ENCODE measurements around the gene TBC1D10B.
A peak's percentile ranks its signal among the peaks of the same experiment; 100 is the strongest.

The TBC1D10B gene, protein sequence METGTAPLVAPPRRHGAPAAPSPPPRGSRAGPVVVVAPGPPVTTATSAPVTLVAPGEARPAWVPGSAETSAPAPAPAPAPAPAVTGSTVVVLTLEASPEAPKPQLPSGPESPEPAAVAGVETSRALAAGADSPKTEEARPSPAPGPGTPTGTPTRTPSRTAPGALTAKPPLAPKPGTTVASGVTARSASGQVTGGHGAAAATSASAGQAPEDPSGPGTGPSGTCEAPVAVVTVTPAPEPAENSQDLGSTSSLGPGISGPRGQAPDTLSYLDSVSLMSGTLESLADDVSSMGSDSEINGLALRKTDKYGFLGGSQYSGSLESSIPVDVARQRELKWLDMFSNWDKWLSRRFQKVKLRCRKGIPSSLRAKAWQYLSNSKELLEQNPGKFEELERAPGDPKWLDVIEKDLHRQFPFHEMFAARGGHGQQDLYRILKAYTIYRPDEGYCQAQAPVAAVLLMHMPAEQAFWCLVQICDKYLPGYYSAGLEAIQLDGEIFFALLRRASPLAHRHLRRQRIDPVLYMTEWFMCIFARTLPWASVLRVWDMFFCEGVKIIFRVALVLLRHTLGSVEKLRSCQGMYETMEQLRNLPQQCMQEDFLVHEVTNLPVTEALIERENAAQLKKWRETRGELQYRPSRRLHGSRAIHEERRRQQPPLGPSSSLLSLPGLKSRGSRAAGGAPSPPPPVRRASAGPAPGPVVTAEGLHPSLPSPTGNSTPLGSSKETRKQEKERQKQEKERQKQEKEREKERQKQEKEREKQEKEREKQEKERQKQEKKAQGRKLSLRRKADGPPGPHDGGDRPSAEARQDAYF

DNA sequence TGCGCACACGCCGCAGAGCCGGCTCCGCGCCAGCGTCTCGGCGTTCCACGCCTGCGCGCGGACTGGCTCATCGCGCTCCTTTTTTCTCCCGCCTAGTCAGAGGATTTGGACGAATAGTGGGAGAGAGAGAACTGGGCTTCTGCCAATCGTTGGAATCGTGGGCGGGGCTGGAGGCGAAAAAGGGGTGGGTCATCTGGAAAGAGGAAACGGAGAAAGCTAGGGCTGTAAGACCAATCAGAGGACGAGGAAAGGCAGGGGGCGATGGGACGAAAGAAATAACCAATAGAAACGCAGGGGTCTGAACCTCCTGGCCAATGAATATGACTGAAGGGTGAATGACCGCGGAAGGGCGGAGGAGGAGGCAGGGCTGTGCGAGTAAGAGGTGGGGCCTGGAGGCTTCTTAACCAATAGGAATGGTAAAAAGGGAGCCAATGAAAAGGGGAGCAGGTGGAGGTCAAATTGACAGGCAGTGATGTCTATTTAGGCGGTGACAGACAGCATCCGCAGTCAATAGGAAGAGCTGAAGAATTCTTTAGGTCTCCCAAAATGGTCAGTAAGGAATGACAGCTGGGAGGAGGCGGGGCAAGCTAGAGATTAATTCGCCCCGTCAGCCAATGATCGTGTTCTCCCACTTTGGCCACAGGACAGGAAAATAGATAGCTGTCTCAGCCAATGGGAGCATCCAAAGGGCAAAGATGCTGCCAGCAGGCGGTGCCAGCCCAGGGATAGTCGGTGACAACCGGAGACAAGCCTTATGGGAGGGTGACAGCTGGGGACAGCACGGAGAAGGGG, at the start of gene TBC1D10B:
TSS of gene TBC1D10B (minus strand) at position 39 of the 792 bp plus-strand sequence. CDS start 311 bp downstream, outside the sequence.
- DNase-seq = peak; percentile 100

DNA sequence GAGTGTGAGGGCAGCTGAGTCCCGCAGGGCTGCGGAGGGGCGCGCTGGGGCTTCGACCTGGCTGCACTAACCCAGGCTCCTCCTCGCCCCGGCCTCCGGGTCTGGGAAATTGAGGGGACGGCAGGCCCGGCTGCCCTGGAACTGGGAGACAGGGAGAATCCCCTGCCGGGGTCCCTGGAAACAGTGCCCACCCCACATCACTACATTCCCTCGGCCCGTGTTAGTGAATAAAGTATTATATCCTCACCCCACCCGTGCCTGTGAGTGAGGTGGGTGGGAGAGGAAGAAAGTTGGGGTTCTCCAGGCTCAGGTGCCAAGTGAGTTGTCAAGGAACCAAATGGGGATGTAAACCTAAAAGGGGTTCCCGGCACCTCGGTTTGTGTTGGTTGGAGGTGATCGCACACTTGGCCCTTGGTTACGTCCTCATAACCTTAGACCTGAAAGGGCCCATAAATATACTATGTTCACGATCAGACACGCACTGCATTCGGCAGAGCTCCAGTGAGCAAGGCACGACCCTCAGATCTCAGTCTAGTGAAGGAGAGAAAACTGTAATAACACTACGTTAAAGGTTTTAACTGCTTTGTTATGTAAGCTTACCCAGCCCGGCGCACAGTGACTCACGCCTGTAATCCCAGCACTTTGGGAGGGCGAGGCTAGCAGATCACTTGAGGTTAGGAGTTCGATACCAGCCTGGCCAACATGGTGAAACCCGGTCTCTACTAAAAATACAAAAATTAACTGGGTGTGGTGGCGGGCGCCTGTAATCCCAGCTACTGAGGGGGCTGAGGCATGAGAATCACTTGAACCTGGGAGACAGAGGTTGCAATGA, 48.3 kb upstream of the TBC1D10B start:
- no peak for DNase-seq

DNA sequence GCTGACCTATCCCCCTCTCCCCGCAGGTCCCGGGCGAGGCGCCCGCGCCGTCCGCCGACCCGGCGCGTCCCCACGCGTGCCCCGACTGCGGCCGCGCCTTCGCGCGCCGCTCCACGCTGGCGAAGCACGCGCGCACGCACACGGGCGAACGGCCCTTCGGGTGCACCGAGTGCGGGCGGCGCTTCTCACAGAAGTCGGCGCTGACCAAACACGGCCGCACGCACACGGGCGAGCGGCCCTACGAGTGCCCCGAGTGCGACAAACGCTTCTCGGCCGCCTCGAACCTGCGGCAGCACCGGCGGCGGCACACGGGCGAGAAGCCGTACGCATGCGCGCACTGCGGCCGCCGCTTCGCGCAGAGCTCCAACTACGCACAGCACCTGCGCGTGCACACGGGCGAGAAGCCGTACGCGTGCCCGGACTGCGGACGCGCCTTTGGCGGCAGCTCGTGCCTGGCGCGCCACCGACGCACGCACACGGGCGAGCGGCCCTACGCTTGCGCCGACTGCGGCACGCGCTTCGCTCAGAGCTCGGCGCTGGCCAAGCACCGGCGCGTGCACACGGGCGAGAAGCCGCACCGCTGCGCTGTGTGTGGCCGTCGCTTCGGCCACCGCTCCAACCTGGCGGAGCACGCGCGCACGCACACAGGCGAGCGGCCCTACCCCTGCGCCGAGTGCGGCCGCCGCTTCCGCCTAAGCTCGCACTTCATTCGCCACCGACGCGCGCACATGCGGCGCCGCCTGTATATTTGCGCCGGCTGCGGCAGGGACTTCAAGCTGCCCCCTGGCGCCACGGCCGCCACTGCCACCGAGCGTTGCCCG, 47.4 kb upstream of the TBC1D10B start:
- DNase-seq = peak; percentile 85

DNA sequence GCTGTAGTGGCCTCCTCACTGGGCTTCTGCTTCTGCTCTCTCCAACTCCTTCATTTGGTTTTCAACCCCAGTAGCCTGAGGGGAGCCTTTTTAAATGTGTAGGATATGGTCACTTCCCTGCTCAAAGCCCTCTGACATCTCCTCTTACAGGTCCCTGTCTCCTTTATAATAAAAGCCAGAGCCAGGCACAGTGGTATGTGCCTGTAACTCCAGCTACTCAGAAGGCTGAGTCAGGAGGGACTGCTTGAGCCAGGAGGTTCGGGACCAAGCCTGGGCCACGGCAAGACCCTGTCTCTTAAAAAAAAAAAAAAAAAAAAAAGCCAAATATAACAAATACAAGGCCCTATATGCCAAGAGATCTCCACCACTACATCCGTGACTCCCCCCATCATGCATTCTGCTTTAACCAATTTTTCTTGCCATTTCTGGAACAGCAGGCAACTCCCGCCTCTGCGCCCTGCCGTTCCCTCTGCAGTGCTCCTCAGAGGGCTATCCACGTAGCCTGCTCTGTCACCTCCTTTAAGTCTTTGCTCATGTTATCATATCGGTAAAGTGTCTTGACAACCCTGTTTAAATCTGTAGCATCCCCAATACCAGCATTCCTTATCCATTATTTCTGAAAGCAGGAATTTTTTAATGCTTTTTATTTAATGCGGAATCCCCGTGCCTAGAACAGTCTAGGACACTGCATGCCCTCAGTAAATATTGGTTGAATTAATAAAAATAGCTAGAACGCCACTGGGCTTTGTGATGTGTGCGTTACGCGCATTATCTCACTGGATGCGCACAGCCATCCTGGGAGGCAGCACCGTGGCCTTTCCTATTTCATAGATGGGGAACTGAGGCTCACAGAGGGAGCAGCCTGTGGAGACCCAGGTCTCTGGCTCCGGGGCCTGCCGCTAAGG, 46.6 kb upstream of the TBC1D10B start:
- no peak for DNase-seq

DNA sequence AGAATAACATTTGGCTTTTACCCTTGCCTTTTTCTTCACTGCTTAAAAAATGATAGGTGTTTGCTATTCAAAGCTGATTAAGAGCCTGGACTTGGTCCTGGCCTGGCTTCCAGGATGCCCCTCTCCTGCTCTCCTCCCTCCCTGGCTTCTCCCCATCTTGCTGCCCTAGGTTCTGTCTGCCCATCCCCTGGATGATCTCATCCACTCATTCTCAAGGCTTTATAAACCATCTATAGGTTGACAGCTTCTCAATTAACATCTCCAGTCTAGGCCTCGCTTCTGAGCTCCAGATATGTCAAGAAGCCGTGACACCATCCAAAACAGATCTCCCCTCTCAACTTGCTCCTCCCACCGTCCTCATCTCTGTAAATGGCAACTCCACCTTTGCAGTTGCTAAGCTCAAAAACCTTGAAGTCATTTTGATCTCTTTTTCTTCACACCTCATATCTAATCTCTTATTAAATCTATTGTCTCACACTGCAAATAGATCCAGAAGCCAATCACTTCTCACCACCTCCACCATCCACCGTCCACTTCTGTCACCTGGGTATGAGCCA, 45.8 kb upstream of the TBC1D10B start:
- DNase-seq = no peak

DNA sequence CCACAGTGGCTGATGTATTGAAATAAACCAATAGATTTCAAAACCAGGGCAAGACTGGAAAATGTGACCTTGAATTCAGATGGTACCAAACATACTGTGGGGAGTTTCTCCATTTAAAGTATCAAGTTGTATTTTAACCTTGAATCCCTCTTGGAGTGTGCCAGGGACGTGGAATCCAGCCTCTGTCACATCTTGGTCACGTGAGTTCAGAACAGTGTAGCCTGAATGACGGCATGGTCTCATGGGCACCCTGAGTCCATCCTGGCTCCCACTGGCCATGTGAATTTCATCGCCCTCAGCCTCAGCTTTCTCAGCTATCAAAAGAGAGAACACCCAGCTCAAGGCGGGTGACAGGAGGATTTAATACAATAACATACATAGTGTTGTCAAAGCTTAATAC, 43.9 kb upstream of the TBC1D10B start:
- DNase-seq = no peak

DNA sequence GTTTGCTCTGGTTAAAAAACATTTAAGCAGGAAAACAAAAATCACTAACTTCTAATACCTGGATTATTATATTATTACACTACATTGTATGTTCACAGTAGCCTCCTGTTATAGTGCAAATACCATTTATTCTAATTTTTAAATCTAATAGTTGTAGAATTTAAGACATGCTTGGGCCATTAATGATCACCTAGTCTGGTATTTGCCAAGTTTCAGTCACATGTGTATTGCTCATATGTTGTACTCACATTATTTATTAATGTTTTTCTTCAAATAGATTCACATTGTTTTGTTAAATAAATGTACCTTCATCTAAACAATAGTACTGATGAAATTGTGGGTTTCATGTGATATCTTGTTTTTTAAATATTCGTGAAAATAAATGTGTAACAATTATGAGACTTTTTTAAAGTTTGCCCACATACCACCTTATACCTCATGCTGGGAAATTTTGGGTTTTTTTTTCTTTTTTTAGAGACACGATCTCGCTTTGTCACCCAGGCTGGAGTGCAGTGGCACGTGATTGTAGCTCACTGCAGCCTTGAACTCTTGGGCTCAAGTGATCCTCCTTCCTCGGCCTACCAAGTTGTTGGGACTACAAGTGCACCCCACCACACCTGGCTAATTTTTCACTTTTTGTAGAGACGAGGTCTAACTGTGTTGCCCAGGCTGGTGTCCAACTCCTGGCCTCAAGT, 43.0 kb upstream of the TBC1D10B start:
- no peak for DNase-seq

DNA sequence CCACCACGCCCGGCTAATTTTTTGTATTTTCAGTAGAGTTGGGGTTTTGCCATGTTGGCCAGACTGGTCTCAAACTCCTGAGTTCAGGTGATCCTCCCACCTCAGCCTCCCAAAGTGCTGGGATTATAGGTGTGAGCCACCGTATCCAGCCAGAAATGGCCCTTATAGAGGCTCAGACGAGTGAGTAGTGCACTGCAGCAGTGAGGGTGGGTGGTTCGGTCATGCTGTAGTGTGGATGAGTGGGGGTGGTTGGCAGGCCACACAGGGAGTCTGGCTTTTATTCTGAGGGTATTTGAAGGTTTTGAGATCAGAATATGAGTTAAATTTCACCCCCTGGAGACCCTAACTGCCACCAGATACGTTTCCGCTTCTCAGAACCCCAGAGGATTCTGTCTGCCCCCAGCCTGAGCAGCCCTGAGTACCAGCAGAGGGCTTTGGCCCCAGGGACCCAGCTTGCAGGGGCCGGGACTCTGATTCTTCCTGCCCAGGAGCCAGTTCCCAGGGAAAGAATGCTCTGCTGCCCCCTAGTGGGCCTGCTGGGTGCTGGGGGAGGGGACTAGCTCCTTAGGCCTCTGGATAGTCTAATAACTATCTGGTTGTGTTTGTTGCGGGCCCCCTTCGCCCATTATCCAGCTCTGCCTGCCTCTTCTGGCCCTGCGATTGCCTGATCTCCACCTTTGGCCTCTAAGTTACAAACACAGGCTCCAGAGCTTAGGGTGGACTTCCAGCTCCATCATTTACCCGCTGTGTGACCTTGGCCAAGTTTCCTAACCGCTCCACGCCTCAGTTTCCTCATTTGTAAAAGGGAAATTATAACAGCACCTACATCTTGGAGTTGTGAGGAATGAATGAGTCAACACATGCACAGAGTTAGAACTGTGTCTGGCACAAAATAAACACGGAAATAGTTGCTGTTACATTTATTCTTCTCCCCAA, 39.1 kb upstream of the TBC1D10B start:
- DNase-seq = peak; percentile 85

DNA sequence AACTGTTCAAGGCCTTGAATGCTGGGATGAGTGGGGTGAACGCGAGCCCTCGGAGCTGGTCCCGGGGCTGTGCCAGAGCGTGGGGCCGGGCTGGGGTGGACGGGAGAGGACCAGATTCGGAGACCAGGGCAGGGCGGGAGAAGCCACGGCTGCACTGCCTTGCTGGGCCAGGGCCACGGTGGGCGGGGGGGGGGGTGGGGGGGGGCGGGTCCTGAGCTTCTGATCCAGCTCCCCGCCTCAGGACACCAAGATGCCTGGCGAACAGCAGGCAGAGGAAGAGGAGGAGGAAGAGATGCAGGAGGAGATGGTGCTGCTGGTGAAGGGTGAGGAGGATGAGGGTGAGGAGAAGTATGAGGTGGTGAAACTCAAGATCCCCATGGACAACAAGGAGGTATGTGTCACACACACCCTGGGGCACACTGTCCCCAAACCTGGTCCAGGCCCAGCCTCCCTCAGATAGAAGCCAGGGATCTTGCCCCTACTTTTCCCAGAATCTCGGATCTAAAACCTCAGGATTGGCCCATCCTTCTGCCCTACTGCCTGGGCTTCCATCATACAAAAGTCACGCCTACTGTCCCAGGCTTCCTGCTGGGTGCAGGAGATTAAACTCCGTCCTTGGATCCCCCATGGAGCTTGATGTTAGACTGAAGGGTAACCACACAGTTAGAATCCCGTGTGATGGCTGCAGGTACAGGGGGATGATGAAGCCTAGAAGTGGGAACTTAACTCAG, 37.7 kb upstream of the TBC1D10B start:
- DNase-seq = no peak

DNA sequence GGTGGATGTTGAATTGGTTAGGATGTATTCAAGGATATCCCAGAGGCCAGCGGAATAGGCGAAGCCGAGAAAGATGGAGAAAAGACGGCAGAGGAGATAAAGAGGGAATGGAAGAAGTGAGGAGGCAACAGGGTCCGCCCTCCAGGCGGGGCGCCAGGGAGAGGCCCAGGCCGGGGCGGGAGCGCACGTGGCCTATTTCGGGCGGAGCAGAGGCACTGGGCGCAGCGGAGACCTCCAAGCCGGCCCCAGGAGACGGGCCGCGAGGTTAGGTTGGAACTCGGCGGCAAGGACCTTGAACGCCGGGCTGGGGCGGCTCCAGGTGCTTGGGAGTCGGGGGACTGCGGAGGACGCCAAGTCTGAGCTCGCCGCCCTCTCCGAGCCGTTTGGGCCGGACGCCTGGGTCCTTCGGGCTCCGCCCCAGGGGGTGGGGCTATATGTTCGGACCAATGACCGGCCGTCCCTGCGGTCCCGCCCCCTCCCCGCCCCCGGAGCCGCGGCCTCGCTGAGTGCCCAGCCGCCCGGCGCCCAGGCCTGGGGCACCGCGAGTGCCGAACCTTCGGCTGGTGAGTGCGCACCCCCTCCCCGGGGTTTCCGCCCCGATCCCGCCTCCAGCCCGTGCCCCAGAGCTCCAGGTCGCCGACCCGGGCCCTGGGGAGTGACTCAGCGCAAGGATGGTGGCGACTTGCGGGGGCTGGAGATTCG, 37.0 kb upstream of the TBC1D10B start, which contains the start of gene ZNF771:
TSS of gene ZNF771 (plus strand) at position 505 of the 702 bp plus-strand sequence. CDS start 448 bp downstream, outside the sequence.
- DNase-seq = peak; percentile 81

DNA sequence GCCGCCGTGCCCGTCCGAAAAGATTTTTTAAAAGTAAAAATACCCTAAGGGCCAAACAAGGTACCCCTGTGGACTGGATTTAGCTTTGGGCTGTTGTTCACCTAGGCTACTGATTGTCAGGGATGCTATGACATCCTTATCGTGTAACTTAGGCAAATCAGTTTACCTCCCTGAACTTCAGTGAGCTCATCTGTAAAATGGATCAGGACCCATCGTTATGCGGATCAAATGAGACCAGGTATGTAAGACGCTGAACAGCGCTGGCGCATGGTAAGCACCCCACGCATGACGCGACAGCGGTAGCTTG, 36.5 kb upstream of the TBC1D10B start:
- no peak for DNase-seq

DNA sequence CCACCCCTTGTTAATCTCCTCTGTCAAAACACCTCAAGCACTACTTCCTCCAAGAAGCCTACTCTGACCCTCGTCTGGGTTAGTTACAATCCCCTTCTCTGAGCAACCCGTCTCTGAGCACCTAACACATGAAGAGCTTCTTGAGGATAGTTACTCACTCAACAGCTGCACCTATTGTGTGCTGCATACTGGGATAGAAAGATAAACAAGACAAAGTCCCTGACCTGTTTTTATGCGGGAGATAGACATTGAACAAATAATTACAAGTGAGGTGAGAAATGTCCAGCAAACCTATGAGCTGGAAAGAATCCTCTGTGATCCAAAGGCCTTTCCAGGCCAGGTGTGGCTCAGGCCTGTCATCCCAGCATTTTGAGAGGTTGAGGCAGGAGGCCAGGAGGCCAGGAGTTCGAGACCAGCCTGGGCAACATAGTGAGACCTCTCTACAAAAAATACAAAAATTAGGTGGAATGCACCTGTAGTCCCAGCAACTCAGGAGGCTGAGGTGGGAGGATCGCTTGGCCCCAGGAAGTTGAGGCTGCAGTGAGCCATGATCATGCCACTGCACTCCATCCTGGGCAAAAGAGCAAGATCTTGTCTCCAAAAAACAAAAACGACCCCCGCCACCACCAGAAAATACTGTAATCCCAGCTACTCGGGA, 31.6 kb upstream of the TBC1D10B start:
- DNase-seq = no peak

DNA sequence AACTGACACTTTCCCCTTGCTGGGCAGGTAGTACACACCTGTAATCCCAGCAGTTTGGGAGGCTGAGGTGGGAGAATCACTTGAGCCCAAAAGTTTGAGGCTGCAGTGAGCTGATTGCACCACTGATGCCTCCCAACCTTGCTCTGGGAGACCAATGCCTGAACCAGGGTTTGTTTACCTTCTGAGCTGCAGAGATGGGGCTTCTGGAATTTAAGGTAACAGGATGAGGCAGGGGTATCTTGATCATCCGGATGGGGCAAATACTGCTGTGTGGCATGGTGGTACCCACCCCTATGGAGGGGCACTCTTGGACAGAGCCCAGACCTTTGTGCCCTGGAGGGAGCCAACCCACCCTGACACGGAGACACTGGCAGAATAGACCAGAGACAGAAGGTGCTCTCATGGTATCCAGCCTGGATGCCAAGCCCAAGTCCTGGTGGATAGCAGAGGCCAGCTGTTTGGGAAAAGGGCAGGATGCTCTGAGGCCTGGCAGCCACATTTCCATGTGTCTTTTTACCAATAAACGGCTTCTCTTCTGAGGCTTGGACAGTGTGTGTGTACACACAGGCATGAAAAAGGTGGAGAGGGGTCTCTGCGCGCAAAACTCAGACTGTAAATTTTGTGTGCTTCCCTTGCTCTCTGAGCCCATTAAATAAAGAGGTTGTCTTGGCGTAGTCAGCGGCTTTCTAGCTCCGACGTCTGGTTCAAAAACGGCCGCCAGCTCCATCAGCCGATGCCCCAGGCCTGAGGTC, 29.3 kb upstream of the TBC1D10B start:
- no peak for DNase-seq

DNA sequence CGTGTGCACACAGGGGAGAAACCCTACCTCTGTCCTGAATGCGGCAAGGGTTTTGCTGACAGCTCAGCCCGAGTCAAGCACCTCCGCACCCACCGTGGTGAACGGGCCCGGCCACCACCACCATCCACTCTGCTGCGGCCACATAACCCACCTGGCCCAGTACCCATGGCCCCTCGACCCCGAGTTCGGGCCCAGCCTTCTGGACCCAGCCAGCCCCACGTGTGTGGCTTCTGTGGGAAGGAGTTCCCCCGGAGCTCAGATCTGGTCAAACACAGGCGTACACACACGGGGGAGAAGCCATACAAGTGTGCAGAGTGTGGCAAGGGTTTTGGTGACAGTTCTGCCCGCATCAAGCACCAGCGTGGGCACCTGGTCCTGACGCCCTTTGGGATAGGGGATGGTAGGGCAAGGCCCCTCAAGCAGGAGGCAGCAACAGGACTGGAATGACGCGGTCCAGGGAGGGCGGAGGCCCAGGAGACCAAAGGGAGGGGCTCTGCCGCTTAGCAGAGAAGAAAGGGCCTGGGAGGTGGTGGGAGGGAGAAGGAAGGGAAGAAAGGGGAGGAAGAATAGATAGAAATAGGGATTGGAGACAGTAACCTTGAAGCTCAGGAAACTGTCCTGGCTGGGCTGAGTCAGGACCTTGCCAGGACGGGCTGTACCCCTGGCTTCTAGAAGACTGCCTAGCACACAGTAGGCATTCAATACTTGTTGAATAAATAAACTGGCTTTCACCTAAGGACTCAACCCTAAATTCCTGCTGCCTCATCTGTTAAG, 28.6 kb upstream of the TBC1D10B start:
- no peak for DNase-seq

Data from inflammatory macrophage treated with lipopolysaccharide for 4 hours (primary cell).